GM18867 (cell line): Measurements from ENCODE around the gene SLC12A7.
A peak's percentile ranks its signal among the peaks of the same experiment; 100 is the strongest.

Experiments used
- ATAC-seq: cut with Tn5 transposase; IDR thresholded peaks from one replicate; pipeline ENCODE4 v1.9.1; 2021; ENCODE audit warnings: mild to moderate bottlenecking, moderate library complexity; ENCODE audit not compliant: unreplicated experiment

Gene SLC12A7

GRCh38 chr5:1141834-1142233 lies 30.0 kb upstream of the SLC12A7 start:
- ATAC-seq: no peak

DNA sequence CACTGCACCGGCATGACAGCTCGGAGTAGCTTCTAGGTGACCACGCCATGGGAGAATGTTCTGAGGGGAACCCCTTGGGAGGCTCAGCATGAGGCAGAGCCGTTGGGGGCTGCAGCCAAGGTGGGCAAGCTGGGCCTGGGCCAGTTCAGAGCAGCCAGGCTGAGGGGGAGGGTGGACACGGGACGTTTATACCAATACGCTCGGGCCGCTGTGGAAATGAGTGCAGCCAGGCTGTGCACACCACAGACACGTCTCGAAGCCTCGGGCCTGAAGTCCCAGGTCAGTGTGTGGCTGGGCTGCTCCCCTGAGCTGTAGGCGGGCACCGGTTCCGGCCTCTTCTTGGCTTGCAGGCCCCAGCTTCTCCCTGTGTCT lies 28.9 kb upstream of the SLC12A7 start:
- ATAC-seq: no peak

- no peak for ATAC-seq
Measured at GRCh38 chr5:1140171-1140817, 28.4 kb upstream of the SLC12A7 start.

GRCh38 chr5:1139331-1140170 lies 27.7 kb upstream of the SLC12A7 start:
- ATAC-seq: no peak

GRCh38 chr5:1138445-1139245 lies 26.8 kb upstream of the SLC12A7 start:
- no peak for ATAC-seq

DNA sequence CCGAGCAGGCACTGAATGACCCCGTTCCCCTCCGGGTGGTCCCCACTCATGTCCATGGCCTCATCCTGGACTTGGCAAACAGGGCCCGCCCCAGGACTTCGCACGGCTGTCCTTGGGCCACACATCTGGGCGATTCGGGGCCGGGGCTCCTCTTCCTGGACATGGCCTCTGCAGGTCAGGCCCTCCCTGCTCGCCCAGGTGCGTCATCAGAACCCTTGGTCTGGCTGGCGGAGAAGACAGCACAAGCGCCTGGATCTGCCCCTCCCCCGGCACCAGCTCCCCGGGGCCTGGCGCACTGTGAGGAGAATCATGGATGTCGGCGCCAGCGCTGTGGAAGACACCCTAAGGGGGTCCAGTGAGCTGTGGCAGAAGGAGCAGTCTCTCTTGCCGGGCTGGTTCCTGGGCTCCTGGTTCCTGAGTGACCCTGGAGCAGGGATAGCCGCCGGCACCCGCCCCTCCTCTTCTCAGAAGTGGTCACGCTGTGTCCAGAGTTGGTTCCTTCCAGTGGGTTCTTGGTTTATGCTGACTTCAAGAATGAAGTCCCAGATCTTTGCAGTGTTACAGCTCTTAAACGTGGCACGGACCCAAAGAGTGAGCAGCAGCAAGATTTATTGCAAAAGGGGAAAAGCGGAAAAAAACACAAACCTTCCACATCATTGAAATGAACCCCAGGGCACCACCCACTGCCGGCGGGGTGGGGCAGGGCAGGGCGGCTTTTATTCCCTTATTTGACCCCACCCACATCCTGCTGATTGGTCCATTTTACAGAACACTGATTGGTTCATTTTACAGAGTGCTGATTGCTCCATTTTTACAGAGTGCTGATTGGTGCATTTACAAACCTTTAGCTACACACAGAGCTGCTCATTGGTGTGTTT lies 25.9 kb upstream of the SLC12A7 start:
- no peak for ATAC-seq

- ATAC-seq: no peak
Measured at GRCh38 chr5:1136814-1137213, 25.0 kb upstream of the SLC12A7 start.

- no peak for ATAC-seq
Measured at GRCh38 chr5:1135696-1136525, 24.0 kb upstream of the SLC12A7 start.

DNA sequence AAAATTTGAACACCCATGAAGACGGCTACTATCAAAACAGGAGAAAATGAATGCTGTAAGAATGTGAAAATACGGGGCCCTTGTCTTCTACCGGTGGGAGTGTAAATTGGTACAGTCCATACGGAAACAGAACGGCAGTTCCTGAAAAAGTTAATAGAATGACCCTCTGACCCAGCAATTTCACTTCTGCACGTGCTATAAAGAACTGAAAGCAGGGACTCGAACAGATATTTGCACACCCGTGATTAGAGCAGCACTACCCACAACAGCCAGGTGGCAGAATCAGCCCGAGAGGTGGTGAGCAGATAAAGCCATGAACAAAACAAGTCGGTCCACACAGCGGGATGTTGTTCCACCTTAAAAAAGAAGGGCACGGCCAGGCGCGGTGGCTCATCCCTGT lies 22.6 kb upstream of the SLC12A7 start:
- peak; percentile 75 for ATAC-seq

GRCh38 chr5:1133510-1134201 lies 21.8 kb upstream of the SLC12A7 start:
- no peak for ATAC-seq

GRCh38 chr5:1133108-1133507 lies 21.2 kb upstream of the SLC12A7 start:
- no peak for ATAC-seq

GRCh38 chr5:1132570-1132969 lies 20.7 kb upstream of the SLC12A7 start:
- no peak for ATAC-seq

DNA sequence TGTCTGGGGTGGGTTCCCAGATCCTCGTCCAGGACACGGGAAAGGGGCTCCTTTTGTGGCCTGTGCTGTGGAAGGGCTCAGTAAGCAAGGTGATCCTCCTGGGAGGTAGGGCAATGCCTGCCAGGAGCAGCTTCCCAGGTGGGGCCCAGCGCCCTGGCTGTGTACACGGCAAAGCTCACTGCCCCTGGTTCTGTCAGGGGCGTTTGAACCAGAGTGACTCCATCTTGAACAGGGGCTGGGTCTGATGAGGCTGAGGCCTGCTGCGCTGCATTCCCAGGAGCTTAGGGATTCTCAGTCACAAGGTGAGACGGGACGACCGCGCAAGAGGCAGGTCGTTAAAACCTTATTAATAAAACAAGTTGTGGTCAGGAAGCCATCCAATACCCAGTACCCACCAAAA lies 19.9 kb upstream of the SLC12A7 start:
- ATAC-seq: no peak

- no peak for ATAC-seq
Measured at GRCh38 chr5:1131191-1131621, 19.3 kb upstream of the SLC12A7 start.

- ATAC-seq: no peak
Measured at GRCh38 chr5:1130218-1130946, 18.5 kb upstream of the SLC12A7 start.

DNA sequence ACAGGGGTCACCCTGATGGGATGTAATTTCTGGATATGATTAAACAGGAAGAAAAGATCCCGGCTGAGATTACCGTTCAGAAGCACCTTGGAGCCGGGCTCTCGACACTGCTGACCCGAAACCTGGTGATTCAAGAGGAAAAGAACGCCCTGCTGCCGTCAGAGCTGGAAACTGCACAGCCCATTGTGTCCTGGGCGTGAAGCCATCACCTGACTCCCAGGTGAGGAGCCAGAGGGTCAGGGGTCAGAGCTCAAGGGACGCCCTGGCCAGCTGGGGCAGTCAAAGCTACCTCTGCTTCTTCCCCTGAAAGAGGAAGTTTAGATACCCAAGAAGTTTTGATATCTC lies 17.8 kb upstream of the SLC12A7 start:
- no peak for ATAC-seq

DNA sequence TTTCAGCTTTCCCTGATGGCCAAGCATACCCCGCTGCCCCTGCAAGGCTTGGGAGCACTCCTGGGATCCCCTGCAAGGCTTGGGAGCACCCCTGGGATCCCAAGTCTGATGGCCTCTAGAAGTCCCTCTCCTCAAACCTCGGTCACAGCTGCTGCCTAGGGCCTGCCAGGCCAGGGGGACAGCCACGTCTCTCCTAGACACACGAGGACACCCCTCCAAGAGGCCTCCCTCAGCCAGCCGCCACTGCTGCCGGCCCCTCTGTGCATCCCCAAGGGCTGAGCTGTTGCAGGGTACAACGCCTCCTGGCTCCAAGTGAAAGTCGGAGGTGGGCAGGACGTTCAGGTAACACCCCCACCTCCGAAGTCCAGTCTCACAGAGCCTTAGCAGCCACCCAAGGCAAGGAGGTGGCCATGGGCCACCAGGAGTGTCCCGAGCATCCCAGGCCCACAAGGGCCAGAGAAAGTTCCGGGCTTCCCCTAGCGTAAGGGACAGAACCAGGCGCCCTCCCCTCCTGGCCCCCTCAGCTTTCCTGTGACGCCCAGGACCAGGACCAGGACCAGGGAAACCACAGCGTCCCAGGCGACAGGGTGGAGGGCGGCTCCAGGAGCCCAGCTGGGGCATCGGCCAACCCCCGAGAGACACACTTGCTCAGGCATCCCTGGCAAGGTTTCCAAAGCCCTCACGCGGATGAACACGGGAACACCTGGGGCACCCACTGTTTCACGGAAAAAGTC lies 17.3 kb upstream of the SLC12A7 start:
- ATAC-seq: no peak
